HepG2 (cell line): ENCODE data around the gene RBM8A. TPM values are rescaled to one million over a fixed set of nuclear protein-coding genes. Genes with fewer than 3 reads are reported as not detected.

Experiments used
- ATAC-seq: fragments of 200-7000 bp; cut with Tn5 transposase; 3 replicates; pipeline ENCODE4 v1.9.1; 2020; ENCODE audit warnings: mild to moderate bottlenecking, moderate library complexity
- BruUV-seq: library from RNA; stranded (reverse); fragments of 400-500 nt; replicated peaks from 2 replicates; lab custom pipeline; 2021; lab: Mats Ljungman, UMichigan
- CTCF ChIA-PET: fragments of 300-600 bp; formaldehyde crosslinking; extraction: SDS; loops from one replicate; lab custom pipeline; 2021; ENCODE audit warnings: low total read pairs, inconsistent platforms, low intra/inter-chr PET ratio; lab: Yijun Ruan, JAX
- POLR2A ChIA-PET: fragments of 350-600 bp; sonication (Branson Sonifier 250); formaldehyde crosslinking; loops from one replicate; lab custom pipeline; 2020; ENCODE audit warnings: antibody characterized with exemption, inconsistent platforms; lab: Yijun Ruan, JAX
- DNase-seq: peaks from one replicate; pipeline ENCODE4 v3.0.0-alpha.2; 2015; ENCODE audit warnings: low spot score
- FAIRE-seq: peaks from 3 replicates; lab custom pipeline; 2011; peaks lifted over from hg19 to GRCh38; lab: Jason Lieb, UNC
- H2AFZ ChIP-seq: one replicate; pipeline ENCODE4 v1.6.1; 2011; ENCODE audit warnings: low read length, inconsistent platforms
- H3K27ac ChIP-seq: fragments of 300-600 bp; 3 replicates; pipeline ENCODE4 v1.8.0; 2011; ENCODE audit warnings: mixed run types, mild to moderate bottlenecking, mixed read lengths, low read length, inconsistent platforms; ENCODE audit not compliant: insufficient read depth; ENCODE audit errors: extremely low read length
- H3K27me3 ChIP-seq, 2 experiments: fragments of 200-600 bp in 1 of 2; 2 replicates in 1 of 2; 3 replicates in 1 of 2; pipeline versions ENCODE4 v1.6.0 to v1.8.0; 2011; ENCODE audit warnings: low read length in 2 of 2, mild to moderate bottlenecking in 2 of 2, moderate library complexity in 2 of 2, inconsistent platforms in 1 of 2; ENCODE audit not compliant: insufficient read depth in 2 of 2, control insufficient read depth in 1 of 2
- H3K36me3 ChIP-seq, 2 experiments: fragments of 200-600 bp in 1 of 2; replicated peaks in 1 of 2; 2 replicates in 1 of 2; 3 replicates in 1 of 2; pipeline versions ENCODE4 v1.5.1 to v1.8.0; 2011; ENCODE audit warnings: low read length in 2 of 2, inconsistent platforms in 1 of 2; ENCODE audit not compliant: insufficient read depth in 2 of 2, control insufficient read depth in 1 of 2
- H3K4me1 ChIP-seq: 2 replicates; pipeline ENCODE4 v1.5.1; 2012; ENCODE audit warnings: low read length, inconsistent platforms; ENCODE audit not compliant: insufficient read depth
- H3K4me2 ChIP-seq: 2 replicates; pipeline ENCODE4 v1.6.0; 2011; ENCODE audit warnings: low read depth, low read length, inconsistent platforms
- H3K4me3 ChIP-seq, 3 experiments: fragments of 200-600 bp in 1 of 3; sonication (generic), shearing (Covaris generic) in 1 of 3; replicated peaks in 1 of 3; 2 replicates each; pipeline ENCODE4 v1.5.1; 2011 to 2016; ENCODE audit warnings: low read length in 3 of 3, inconsistent platforms in 2 of 3, low read depth in 2 of 3, mild to moderate bottlenecking in 2 of 3, control low read depth in 1 of 3, mixed read lengths in 1 of 3; ENCODE audit not compliant: insufficient read depth in 1 of 3
- H3K79me2 ChIP-seq: one replicate; pipeline ENCODE4 v1.6.1; 2011; ENCODE audit warnings: low read length, inconsistent platforms; ENCODE audit not compliant: insufficient read depth
- H3K9ac ChIP-seq: 2 replicates; pipeline ENCODE4 v1.6.0; 2011; ENCODE audit warnings: mild to moderate bottlenecking, low read depth, low read length, inconsistent platforms; ENCODE audit not compliant: insufficient read depth
- H3K9me3 ChIP-seq: 2 replicates; pipeline ENCODE4 v1.5.1; 2012; ENCODE audit warnings: mild to moderate bottlenecking, low read length
- H4K20me1 ChIP-seq: 2 replicates; pipeline ENCODE4 v1.6.0; 2011; ENCODE audit warnings: inconsistent platforms, mild to moderate bottlenecking, low read length, moderate library complexity; ENCODE audit not compliant: insufficient read depth
- ATF7-NPFF ChIP-seq: sonication (generic); formaldehyde crosslinking; IDR thresholded peaks from 2 replicates; pipeline ENCODE4 v1.8.1; 2023; ENCODE audit warnings: mild to moderate bottlenecking, low read depth, missing genetic modification reagents, moderate library complexity
- ATRX ChIP-seq: sonication (generic); formaldehyde crosslinking; IDR thresholded peaks from 2 replicates; pipeline ENCODE4 v1.4.0; 2020; ENCODE audit warnings: missing genetic modification reagents, borderline replicate concordance
- HMGA1 ChIP-seq: sonication (generic); formaldehyde crosslinking; conservative IDR thresholded peaks from 2 replicates; pipeline ENCODE4 v1.4.0; 2020; ENCODE audit warnings: missing genetic modification reagents
- JDP2 ChIP-seq: sonication (generic); formaldehyde crosslinking; IDR thresholded peaks from 2 replicates; pipeline ENCODE4 v1.8.1; 2022; ENCODE audit warnings: missing genetic modification reagents, borderline replicate concordance
- MXI1 ChIP-seq: IDR thresholded peaks from 3 replicates; pipeline ENCODE4 v1.6.1; 2012; ENCODE audit warnings: low read depth, low read length, inconsistent platforms, borderline replicate concordance
- ZFP36L2 ChIP-seq: sonication (generic); formaldehyde crosslinking; IDR thresholded peaks from 2 replicates; pipeline ENCODE4 v1.4.0; 2020; ENCODE audit warnings: missing genetic modification reagents
- ZGPAT ChIP-seq: IDR thresholded peaks from 2 replicates; pipeline ENCODE4 v1.6.1; 2016; ENCODE audit warnings: mild to moderate bottlenecking
- ZNF256 ChIP-seq: sonication (generic); formaldehyde crosslinking; conservative IDR thresholded peaks from 2 replicates; pipeline ENCODE4 v1.4.0; 2020; ENCODE audit warnings: missing genetic modification reagents
- ZNF329 ChIP-seq: sonication (generic); formaldehyde crosslinking; IDR thresholded peaks from 2 replicates; pipeline ENCODE4 v1.9.0; 2021; ENCODE audit warnings: low read depth, mild to moderate bottlenecking, missing genetic modification reagents
- ZNF607 ChIP-seq: sonication (generic); formaldehyde crosslinking; IDR thresholded peaks from 2 replicates; pipeline ENCODE4 v1.5.1; 2020; ENCODE audit warnings: missing genetic modification reagents, mild to moderate bottlenecking, borderline replicate concordance
- in situ Hi-C: cut with HindIII; loops from 2 replicates; pipeline ENCODE4 v1.10.0; 2017; ENCODE audit warnings: low pct_unique_long_range_greater_than_20kb; ENCODE audit not compliant: extremely low pct_ligation_motif_present
- intact Hi-C: fragments of 100-400 bp; cut with micrococcal nuclease; formaldehyde crosslinking; loops from one replicate; pipeline ENCODE4 v1.10.0; 2022; ENCODE audit not compliant: unreplicated experiment
- polyA plus RNA-seq, 8 experiments: library from polyadenylated mRNA; depleted of rRNA in 3 of 8; stranded (reverse) in 7 of 8; unstranded in 1 of 8; fragments of >200 nt; fragmentation: Illumina TruSeq in 4 of 8; extraction: Trizol in 4 of 8; gene quantifications; 2 replicates each; pipeline versions ENCODE4 v1.2.1 to v1.2.3, GENCODE V29; 2011 to 2016; ENCODE audit warnings: low read depth in 4 of 8, missing spikeins in 1 of 8, mixed read lengths in 1 of 8; ENCODE audit not compliant: insufficient read depth in 1 of 8
- total RNA-seq, 5 experiments: library from RNA; depleted of rRNA; stranded (reverse); fragments of >200 nt; fragmentation: Illumina TruSeq; extraction: Trizol; gene quantifications; 2 replicates each; pipeline ENCODE4 v1.2.3, GENCODE V29; 2016; ENCODE audit warnings: low read depth in 1 of 5

The RBM8A gene
- total and polyA plus RNA-seq, 2 of the 13 experiments (the other 11 are each of a cell fraction or from before 2014, with no cell fraction given) = 106 to 162 TPM

- Histone ChIP-seq H3K27me3 (peaks cover 0 to 30% of the 10 kb centered on the region in 2 experiments; a peak in 3 of 5 replicates), H3K4me1 (peaks cover 79% of the 10 kb centered on the region), H3K27ac (no peak overlapping the region), H3K4me3 (no peak overlapping the region), H3K79me2 (peaks cover 23% of the 10 kb centered on the region), H4K20me1 (no peaks in the 10 kb centered on the region), H3K9ac (no peak overlapping the region), H3K4me2 (no peak overlapping the region)
- BruUV-seq = no TSS peak
- DNase-seq = no peak
- ATAC-seq = no peak
- CTCF ChIA-PET = no interaction called here
- POLR2A ChIA-PET = interaction anchor here (1.0 to 6.2 kb wide), 7 partner anchors 9 to 113 kb away, joined by 3 to 84 read pairs (median 3); partner anchors contain the start of genes NUDT17, RBM8A and TXNIP
- intact Hi-C loops = loop anchor here (5.0 kb wide), 1 partner anchor 66 kb away; no protein-coding TSS in a partner anchor
- TF ChIP-seq ATF7-NPFF (no peak), MXI1 (no peak), ZNF329 (CRISPR knock-in tag) (no peak), ATRX (CRISPR knock-in tag) (no peak), ZNF256 (no peak), ZNF607 (CRISPR knock-in tag) (no peak), ZFP36L2 (no peak), HMGA1 (CRISPR knock-in tag) (no peak), ZGPAT (no peak), JDP2 (CRISPR knock-in tag) (no peak)
- TF ChIP-seq, all 625 proteins: peak for 0
- H3K9me3 ChIP-seq = no peaks in the 10 kb centered on the region
- in situ Hi-C loops = no loop called here
- H2AFZ ChIP-seq = no peak overlapping the region
- no peak for FAIRE-seq
- H3K36me3 ChIP-seq = no peaks in the 10 kb centered on the region
These were observed 31.4 kb upstream of the RBM8A start for GRCh38 chr1:145958734-145959133.
